GM23338 (cell line): Measurements from ENCODE around the gene HPS5.

Source experiments
- CREB1 ChIP-seq: fragments of 250-450 bp; sonication (Bioruptor Pico); IDR thresholded peaks from 2 replicates; pipeline ENCODE4 v1.5.0; 2020; ENCODE audit warnings: low read depth, mild to moderate bottlenecking, moderate library complexity
- ETS1 ChIP-seq: IDR thresholded peaks from 2 replicates; pipeline ENCODE4 v1.6.1; 2016; ENCODE audit warnings: antibody characterized with exemption
- EZH2 ChIP-seq: fragments of 200-600 bp; sonication (generic); IDR thresholded peaks from one replicate; pipeline ENCODE4 v1.8.0; 2017; ENCODE audit warnings: antibody characterized with exemption, mild to moderate bottlenecking, low read depth; ENCODE audit not compliant: unreplicated experiment
- EZH2phosphoT487 ChIP-seq: fragments of 200-600 bp; sonication (generic); IDR thresholded peaks from one replicate; pipeline ENCODE4 v1.8.1; 2018; ENCODE audit warnings: antibody characterized with exemption; ENCODE audit not compliant: unreplicated experiment
- JUNB ChIP-seq: IDR thresholded peaks from one replicate; pipeline ENCODE4 v1.6.1; 2016; ENCODE audit warnings: antibody characterized with exemption; ENCODE audit not compliant: unreplicated experiment
- POLR2AphosphoS5 ChIP-seq: IDR thresholded peaks from 2 replicates; pipeline ENCODE4 v1.6.1; 2016; ENCODE audit warnings: antibody characterized with exemption, low read depth
- REST ChIP-seq: IDR thresholded peaks from one replicate; pipeline ENCODE4 v1.6.1; 2018; ENCODE audit warnings: antibody characterized with exemption; ENCODE audit not compliant: unreplicated experiment
- ZNF114 ChIP-seq: fragments of 250-450 bp; sonication (Bioruptor Pico); IDR thresholded peaks from 2 replicates; pipeline ENCODE4 v1.5.0; 2020; ENCODE audit warnings: mild to moderate bottlenecking, moderate library complexity
- ZNF462 ChIP-seq: fragments of 250-450 bp; sonication (Bioruptor Pico); IDR thresholded peaks from 2 replicates; pipeline ENCODE4 v1.5.0; 2020; ENCODE audit warnings: mild to moderate bottlenecking, moderate library complexity
- TF ChIP-seq, protein P1 (sequence below), 2 experiments: fragments of 200-600 bp in 1 of 2; sonication (generic) in 1 of 2; conservative IDR thresholded peaks; 2 replicates each; pipeline versions ENCODE4 v1.5.1 to v1.6.1; 2016 to 2017; ENCODE audit warnings: antibody characterized with exemption in 2 of 2, low read depth in 2 of 2, mild to moderate bottlenecking in 2 of 2, moderate library complexity in 1 of 2

- TF ChIP-seq, protein P1, sequence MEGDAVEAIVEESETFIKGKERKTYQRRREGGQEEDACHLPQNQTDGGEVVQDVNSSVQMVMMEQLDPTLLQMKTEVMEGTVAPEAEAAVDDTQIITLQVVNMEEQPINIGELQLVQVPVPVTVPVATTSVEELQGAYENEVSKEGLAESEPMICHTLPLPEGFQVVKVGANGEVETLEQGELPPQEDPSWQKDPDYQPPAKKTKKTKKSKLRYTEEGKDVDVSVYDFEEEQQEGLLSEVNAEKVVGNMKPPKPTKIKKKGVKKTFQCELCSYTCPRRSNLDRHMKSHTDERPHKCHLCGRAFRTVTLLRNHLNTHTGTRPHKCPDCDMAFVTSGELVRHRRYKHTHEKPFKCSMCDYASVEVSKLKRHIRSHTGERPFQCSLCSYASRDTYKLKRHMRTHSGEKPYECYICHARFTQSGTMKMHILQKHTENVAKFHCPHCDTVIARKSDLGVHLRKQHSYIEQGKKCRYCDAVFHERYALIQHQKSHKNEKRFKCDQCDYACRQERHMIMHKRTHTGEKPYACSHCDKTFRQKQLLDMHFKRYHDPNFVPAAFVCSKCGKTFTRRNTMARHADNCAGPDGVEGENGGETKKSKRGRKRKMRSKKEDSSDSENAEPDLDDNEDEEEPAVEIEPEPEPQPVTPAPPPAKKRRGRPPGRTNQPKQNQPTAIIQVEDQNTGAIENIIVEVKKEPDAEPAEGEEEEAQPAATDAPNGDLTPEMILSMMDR (conservative IDR thresholded peaks at IDR 0.05; ENCODE audit: low read depth in 2 of 2), result no peak
- TF ChIP-seq EZH2, result no peak
- no peak for TF ChIP-seq REST
- no peak for TF ChIP-seq ETS1
- no peak for TF ChIP-seq POLR2AphosphoS5
- TF ChIP-seq CREB1 (CRISPR knock-in tag), result no peak
- no peak for TF ChIP-seq ZNF114 (CRISPR knock-in tag)
- no peak for TF ChIP-seq JUNB
- TF ChIP-seq EZH2phosphoT487, result no peak
- TF ChIP-seq ZNF462 (CRISPR knock-in tag), result no peak
Measured at GRCh38 chr11:18312012-18312411, 9.9 kb downstream of the HPS5 start.
